AG04449 (cell line): ENCODE measurements around the gene CYP26A1.

ENCODE experiments used
- CTCF ChIA-PET: fragments of 350-600 bp; formaldehyde crosslinking; extraction: SDS; loops from one replicate; lab custom pipeline; 2021; ENCODE audit warnings: antibody characterized with exemption; lab: Yijun Ruan, JAX
- POLR2A ChIA-PET: fragments of 400-600, 350-600 bp; formaldehyde crosslinking; extraction: SDS; loops from one replicate; lab custom pipeline; 2020; ENCODE audit warnings: antibody characterized with exemption, inconsistent platforms; lab: Yijun Ruan, JAX
- DNase-seq: peaks from one replicate; pipeline ENCODE4 v3.0.0-alpha.2; 2010; ENCODE audit warnings: low read depth, low spot score
- H3K4me3 ChIP-seq: 2 replicates; pipeline ENCODE4 v1.5.1; 2011; ENCODE audit warnings: low read depth, mild to moderate bottlenecking, control low read depth, low read length
- TF ChIP-seq, protein P1 (sequence below): IDR thresholded peaks from one replicate; pipeline ENCODE4 v1.5.1; 2011; ENCODE audit warnings: mild to moderate bottlenecking, moderate library complexity, low read length, control low read depth, inconsistent platforms; ENCODE audit not compliant: insufficient read depth; ENCODE audit errors: missing control alignments

The CYP26A1 gene

DNA sequence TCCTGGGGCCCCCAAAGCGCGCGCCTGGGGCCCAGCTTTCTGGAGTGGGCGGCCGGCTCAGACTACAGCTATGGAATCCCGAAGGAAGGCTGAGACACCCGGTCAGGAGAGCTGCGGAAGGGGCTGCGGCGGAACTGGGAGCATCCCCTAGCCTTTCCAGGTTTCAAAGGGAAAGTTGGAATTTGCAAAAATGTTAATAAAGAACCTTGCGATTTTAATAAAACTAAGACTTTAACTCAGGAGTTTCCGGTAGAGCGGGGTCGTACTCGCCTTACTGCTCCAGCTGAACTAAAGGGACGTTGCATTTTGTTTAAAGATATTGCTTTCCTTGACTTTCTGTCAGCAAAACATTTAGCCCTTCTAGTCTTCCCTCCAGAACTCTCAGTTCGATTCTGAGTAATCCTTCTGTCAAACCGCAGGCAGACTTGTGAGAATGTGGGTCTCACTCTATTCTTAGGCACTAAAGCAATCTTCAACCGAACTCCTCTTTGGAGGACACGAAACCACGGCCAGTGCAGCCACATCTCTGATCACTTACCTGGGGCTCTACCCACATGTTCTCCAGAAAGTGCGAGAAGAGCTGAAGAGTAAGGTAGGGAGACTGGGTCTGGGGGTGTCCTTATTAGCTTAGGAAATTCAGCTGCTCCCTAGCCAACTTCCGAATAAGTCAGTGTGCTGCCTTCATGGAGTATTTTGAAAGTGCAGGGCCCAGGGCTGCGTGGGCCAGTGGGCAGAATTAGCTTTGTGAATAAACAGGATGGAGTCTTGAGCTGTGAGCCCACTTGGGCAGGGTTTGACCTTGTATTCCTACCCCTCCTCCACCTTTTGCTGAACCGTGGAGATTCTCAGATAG lies 1.9 kb downstream of the CYP26A1 start:
- POLR2A ChIA-PET: interaction anchor here (1.4 kb wide), 1 partner anchor 10 kb away, joined by 3 read pairs; no protein-coding TSS in a partner anchor
- no peak for DNase-seq
- TF ChIP-seq, protein P1, sequence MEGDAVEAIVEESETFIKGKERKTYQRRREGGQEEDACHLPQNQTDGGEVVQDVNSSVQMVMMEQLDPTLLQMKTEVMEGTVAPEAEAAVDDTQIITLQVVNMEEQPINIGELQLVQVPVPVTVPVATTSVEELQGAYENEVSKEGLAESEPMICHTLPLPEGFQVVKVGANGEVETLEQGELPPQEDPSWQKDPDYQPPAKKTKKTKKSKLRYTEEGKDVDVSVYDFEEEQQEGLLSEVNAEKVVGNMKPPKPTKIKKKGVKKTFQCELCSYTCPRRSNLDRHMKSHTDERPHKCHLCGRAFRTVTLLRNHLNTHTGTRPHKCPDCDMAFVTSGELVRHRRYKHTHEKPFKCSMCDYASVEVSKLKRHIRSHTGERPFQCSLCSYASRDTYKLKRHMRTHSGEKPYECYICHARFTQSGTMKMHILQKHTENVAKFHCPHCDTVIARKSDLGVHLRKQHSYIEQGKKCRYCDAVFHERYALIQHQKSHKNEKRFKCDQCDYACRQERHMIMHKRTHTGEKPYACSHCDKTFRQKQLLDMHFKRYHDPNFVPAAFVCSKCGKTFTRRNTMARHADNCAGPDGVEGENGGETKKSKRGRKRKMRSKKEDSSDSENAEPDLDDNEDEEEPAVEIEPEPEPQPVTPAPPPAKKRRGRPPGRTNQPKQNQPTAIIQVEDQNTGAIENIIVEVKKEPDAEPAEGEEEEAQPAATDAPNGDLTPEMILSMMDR: no peak
- no peak overlapping the region for H3K4me3 ChIP-seq
- CTCF ChIA-PET: interaction anchor here (0.9 to 5.4 kb wide), 13 partner anchors 10 to 406 kb away, joined by 3 to 33 read pairs (median 4); partner anchors contain the start of genes CYP26C1 and MYOF

DNA sequence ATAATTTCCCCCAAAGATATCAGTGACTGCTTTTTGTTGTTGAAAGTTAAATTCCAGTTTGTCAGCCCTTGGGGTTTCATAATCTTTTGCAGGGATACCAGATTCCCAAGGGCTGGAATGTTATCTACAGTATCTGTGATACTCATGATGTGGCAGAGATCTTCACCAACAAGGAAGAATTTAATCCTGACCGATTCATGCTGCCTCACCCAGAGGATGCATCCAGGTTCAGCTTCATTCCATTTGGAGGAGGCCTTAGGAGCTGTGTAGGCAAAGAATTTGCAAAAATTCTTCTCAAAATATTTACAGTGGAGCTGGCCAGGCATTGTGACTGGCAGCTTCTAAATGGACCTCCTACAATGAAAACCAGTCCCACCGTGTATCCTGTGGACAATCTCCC lies 3.2 kb downstream of the CYP26A1 start:
- ChIA-PET CTCF (interaction anchor here (0.7 to 6.3 kb wide), 13 partner anchors 7 to 434 kb away, joined by 3 to 92 read pairs (median 5); partner anchors contain the start of gene CYP26C1), POLR2A (interaction anchor here (0.6 kb wide), 1 partner anchor 419 kb away, joined by 3 read pairs; the partner anchor contains the start of gene CEP55)
- DNase-seq: no peak
- H3K4me3 ChIP-seq: no peak overlapping the region
- TF ChIP-seq, protein P1: no peak

DNA sequence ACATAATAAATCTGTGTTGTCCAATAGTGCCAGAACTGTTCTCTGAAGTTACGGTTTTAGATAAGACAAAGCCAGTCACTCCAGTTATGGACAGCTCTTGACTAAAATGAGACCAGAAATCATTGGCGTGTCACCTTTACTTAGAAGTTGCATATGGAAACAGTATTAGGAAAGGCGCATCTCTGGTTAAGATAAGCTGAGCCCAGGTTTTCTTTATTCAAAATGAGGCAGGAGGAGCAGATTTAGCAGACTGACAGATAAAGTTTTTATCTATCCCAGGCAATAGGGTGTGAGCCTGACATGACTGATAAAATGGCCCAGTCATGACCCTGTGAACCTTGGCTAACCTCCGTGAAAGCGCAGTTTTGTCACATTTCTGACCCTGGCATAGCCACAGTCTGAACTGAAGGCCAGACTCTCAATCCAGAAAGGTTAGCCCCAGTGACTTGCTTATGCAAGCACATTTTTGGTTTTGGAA lies 4.2 kb downstream of the CYP26A1 start:
- POLR2A ChIA-PET: no interaction called here
- DNase-seq: no peak

DNA sequence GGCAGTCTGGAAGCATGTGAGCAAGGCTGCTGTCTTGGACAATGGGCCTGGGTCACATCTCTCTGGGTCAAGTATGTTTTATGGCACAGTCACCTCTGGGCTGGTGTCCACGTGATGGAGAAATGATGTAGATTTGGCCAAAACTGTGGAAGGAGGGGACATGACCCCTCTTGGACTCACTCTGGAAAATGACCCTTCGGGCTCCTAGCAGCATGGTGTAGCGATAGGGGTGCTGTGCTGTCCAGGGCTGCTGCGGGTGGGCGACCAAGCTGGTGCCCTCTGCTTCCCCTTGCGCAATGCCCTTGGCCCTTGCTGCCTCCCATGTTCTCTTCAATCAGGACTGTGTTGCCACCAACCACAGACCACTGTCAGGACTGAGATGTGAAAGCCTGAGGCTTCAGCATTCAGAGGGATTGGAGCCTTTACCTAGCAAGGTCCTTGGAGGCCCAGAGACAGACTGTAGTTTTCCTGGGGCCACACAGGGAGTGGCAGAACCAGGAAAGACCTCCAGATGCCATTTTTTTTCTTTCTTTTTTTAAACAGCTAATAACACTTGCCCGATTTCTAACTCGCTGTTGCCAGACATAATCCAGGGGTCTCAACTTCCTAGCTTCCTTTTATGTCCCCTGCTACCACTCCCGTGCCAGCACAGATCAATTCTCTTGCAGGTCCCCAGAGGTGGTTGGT lies 6.1 kb downstream of the CYP26A1 start:
- TF ChIP-seq, protein P1: no peak
- ChIA-PET POLR2A (no interaction called here), CTCF (interaction anchor here (0.5 to 6.3 kb wide), 85 partner anchors 9 to 431 kb away, joined by 3 to 92 read pairs (median 5); partner anchors contain the start of genes CEP55, CYP26C1 and MYOF)
- no peak overlapping the region; the same call in 1 of the 2 replicates for H3K4me3 ChIP-seq
- DNase-seq: no peak

More for the DNA sequence above, 4.2 kb downstream of the CYP26A1 start:
- CTCF ChIA-PET: interaction anchor here (0.7 to 6.3 kb wide), 14 partner anchors 8 to 433 kb away, joined by 3 to 92 read pairs (median 4); partner anchors contain the start of gene CYP26C1
- H3K4me3 ChIP-seq: no peak overlapping the region
- TF ChIP-seq, protein P1: no peak

DNA sequence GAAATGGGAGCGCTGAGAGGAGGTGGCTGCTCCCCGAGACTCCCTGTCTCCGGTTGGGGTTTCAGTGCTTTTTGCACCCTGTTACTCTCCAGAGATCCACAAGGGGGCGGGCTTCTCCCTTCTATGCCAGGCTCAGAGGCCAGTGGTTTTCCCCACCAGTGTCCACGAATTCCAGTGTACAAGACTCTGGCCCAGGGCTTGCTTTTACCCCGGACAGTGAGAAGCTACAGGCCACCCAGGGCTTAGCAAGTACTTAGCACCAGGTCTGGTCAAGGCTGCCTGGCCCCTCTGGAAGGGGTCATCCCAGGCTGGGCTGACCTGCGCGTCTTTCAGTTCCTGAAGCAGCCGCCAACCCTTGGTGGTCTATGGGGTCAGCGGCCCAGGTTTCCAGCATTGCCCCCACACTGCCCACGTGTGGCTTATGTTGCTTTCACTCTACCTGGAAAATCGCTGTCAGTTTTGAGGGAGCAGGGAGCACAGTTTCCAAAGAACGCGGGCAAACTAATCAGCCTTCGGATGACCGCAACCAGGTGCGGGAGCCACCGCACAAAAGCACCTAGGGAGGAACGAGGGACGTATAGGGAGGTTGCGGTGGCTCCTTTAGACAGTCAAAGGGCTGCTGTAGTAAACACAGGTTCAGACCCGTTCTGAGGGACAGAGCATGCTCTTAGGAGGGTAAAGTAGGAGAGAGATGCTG lies 6.8 kb downstream of the CYP26A1 start:
- DNase-seq: no peak
- POLR2A ChIA-PET: no interaction called here
- CTCF ChIA-PET: interaction anchor here (0.6 to 6.3 kb wide), 85 partner anchors 8 to 436 kb away, joined by 3 to 92 read pairs (median 5); partner anchors contain the start of genes CYP26C1 and MYOF
- TF ChIP-seq, protein P1: peak; percentile 85
- H3K4me3 ChIP-seq: no peak overlapping the region; the same call in 1 of the 2 replicates
